T-cell (primary cell): Measurements from ENCODE around the gene OSGIN1. TPM values are rescaled to one million over a fixed set of nuclear protein-coding genes. Genes with fewer than 3 reads are reported as not detected.

Experiments
- ATAC-seq, 4 experiments: fragments of 200-7000 bp in 3 of 4; fragments of 150-1000 bp in 1 of 4; cut with Tn5 transposase; replicated peaks in 1 of 4; 1 replicate in 3 of 4; 2 replicates in 1 of 4; pipeline ENCODE4 v1.10.0; 2021; ENCODE audit warnings: moderate library complexity in 3 of 4, mild to moderate bottlenecking in 2 of 4, moderate number of reproducible peaks in 1 of 4
- CTCF ChIA-PET, 2 donors: fragments of 300-600 bp; sonication (Branson Sonifier 250); formaldehyde crosslinking; loops; one replicate each; lab custom pipeline; 2022; ENCODE audit warnings: antibody characterized with exemption in 2 of 2; lab: Charles Lee
- POLR2A ChIA-PET, 2 donors: fragments of 300-600 bp; sonication (Branson Sonifier 250); formaldehyde crosslinking; loops; one replicate each; lab custom pipeline; 2022; ENCODE audit warnings: antibody characterized with exemption in 2 of 2; lab: Charles Lee
- DNase-seq, 35 experiments: peaks; one replicate each; pipeline versions ENCODE4 v3.0.0 to v3.0.0-alpha.2; 2013 to 2023
- H3K27ac ChIP-seq: one replicate; pipeline ENCODE4 v1.5.1; 2013; ENCODE audit warnings: low read length
- H3K27me3 ChIP-seq, 2 experiments: replicated peaks in 1 of 2; 1 replicate in 1 of 2; 2 replicates in 1 of 2; pipeline versions ENCODE4 v1.6.1 to v1.7.0; 2013; ENCODE audit warnings: low read length in 1 of 2, mixed read lengths in 1 of 2; ENCODE audit not compliant: control insufficient read depth in 2 of 2, insufficient read depth in 2 of 2; ENCODE audit errors: extremely low read depth in 1 of 2
- H3K36me3 ChIP-seq, 2 donors: 1 replicate in 1 of 2; 2 replicates in 1 of 2; pipeline versions ENCODE4 v1.6.1 to v1.7.0; 2013; ENCODE audit warnings: low read length in 1 of 2; ENCODE audit not compliant: control insufficient read depth in 2 of 2, insufficient read depth in 1 of 2; ENCODE audit errors: extremely low read depth in 1 of 2
- H3K4me1 ChIP-seq, 2 experiments: 1 replicate in 1 of 2; 2 replicates in 1 of 2; pipeline versions ENCODE4 v1.6.1 to v1.7.0; 2013; ENCODE audit warnings: low read length in 2 of 2, mixed read lengths in 1 of 2; ENCODE audit not compliant: insufficient read depth in 2 of 2, control insufficient read depth in 1 of 2; ENCODE audit errors: extremely low read depth in 1 of 2
- H3K4me3 ChIP-seq, 2 donors: 1 replicate in 1 of 2; 2 replicates in 1 of 2; pipeline versions ENCODE4 v1.5.1 to v1.7.0; 2013; ENCODE audit warnings: mild to moderate bottlenecking in 2 of 2, low read length in 1 of 2, moderate library complexity in 1 of 2; ENCODE audit not compliant: control insufficient read depth in 1 of 2; ENCODE audit errors: extremely low read depth in 1 of 2
- H3K9me3 ChIP-seq: 2 replicates; pipeline ENCODE4 v1.7.0; 2013
- H3K27ac Mint-ChIP-seq, 2 donors: one replicate each; pipeline ENCODE4 v1.8.0; 2020 to 2021; ENCODE audit warnings: mild to moderate bottlenecking in 2 of 2, mixed read lengths in 2 of 2
- H3K27me3 Mint-ChIP-seq, 2 donors: one replicate each; pipeline ENCODE4 v1.8.0; 2021 to 2022; ENCODE audit warnings: mixed read lengths in 2 of 2
- H3K36me3 Mint-ChIP-seq: one replicate; pipeline ENCODE4 v1.8.0; 2021; ENCODE audit warnings: mixed read lengths
- H3K4me1 Mint-ChIP-seq, 3 donors: one replicate each; pipeline ENCODE4 v1.8.0; 2020 to 2022; ENCODE audit warnings: mixed read lengths in 3 of 3, mild to moderate bottlenecking in 1 of 3
- H3K4me3 Mint-ChIP-seq, 3 donors: one replicate each; pipeline ENCODE4 v1.8.0; 2020 to 2022; ENCODE audit warnings: mild to moderate bottlenecking in 3 of 3, mixed read lengths in 3 of 3, moderate library complexity in 3 of 3
- H3K9me3 Mint-ChIP-seq, 3 donors: one replicate each; pipeline ENCODE4 v1.8.0; 2020 to 2022; ENCODE audit warnings: mixed read lengths in 3 of 3
- WGBS: methylation state at CpG from one replicate; pipeline ENCODE4 v1.1.5; 2013; ENCODE audit warnings: missing lambda C conversion rate; ENCODE audit not compliant: insufficient coverage; 5-methylcytosine and 5-hydroxymethylcytosine counted together
- total RNA-seq, 35 experiments: library from RNA in 6 of 35; stranded (reverse) in 6 of 35; fragments of 120-200 nt in 1 of 35; gene quantifications; one replicate each; pipeline versions ENCODE4 v1.2.1 to v1.2.4 and lab custom pipeline; 2013 to 2026

OSGIN1 gene
- total RNA-seq, 5 donors from 2014 or later (not counting 1 experiment from before 2014, with no cell fraction given) = 0.41 to 2.8 (median 1.1) TPM

DNA sequence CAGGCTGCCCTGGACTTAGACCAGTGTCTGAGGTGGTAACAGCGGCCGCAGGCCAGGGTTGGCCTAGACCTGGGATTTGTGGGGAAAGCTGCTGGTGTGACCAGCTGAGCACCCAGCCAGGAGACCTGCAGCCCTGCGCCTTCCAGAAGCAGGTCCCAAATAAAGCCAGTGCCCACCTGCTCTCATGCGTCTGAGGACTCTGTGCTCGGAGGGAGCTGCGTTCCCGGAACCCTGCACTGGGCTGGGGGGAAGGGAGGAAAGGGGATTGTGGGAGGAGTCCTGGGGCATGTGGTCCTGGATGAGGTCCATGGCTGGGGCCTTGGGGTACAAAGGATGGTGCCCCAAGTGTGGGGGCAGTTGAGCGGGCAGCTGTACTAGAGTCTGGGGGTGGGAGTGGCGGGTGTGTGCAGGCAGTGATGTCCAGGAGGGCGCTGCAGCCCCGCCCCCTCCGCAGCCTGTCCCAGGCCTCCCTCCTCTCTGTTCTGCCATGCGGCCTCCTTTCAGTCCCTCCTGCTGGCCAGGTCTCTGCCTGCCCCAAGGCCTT lies 13.2 kb downstream of the OSGIN1 start:
- Mint-ChIP-seq H3K4me3 (no peak overlapping the region), H3K36me3 (no peaks in the 10 kb centered on the region), H3K27ac (no peak overlapping the region), H3K9me3 (no peaks in the 10 kb centered on the region), H3K4me1 (peaks cover 0 to 7% (median 2%) of the 10 kb centered on the region in 3 donors), H3K27me3 (peaks cover 5 to 19% of the 10 kb centered on the region in 2 donors)
- POLR2A ChIA-PET = no interaction called here
- Histone ChIP-seq H3K4me3 (no peak overlapping the region), H3K4me1 (peaks cover 0 to 3% of the 10 kb centered on the region in 2 experiments), H3K36me3 (no peaks in the 10 kb centered on the region), H3K9me3 (no peaks in the 10 kb centered on the region), H3K27ac (no peak overlapping the region), H3K27me3 (peaks cover 0 to 35% of the 10 kb centered on the region in 2 experiments)
- 98% methylated on average over 9 of the region's 13 CpGs for WGBS
- DNase-seq (no peak), ATAC-seq (no peak)
- CTCF ChIA-PET = no interaction called here

GRCh38 chr16:83967091-83967490 lies 14.1 kb downstream of the OSGIN1 start:
- H3K27me3 ChIP-seq = peaks cover 0 to 42% of the 10 kb centered on the region in 2 experiments
- ChIA-PET POLR2A (no interaction called here), CTCF (no interaction called here)
- Mint-ChIP-seq H3K9me3 (no peaks in the 10 kb centered on the region), H3K27me3 (peaks cover 9 to 23% of the 10 kb centered on the region in 2 donors), H3K4me3 (no peak overlapping the region), H3K27ac (no peak overlapping the region), H3K36me3 (no peaks in the 10 kb centered on the region), H3K4me1 (peaks cover 0 to 7% (median 2%) of the 10 kb centered on the region in 3 donors)
- peaks cover 0 to 3% of the 10 kb centered on the region in 2 experiments for H3K4me1 ChIP-seq
- DNase-seq (no peak), ATAC-seq (no peak)
- no peaks in the 10 kb centered on the region for H3K9me3 ChIP-seq
- H3K36me3 ChIP-seq = no peaks in the 10 kb centered on the region
- no CpG with 5 or more reads among the region's 2 CpGs for WGBS
- no peak overlapping the region for H3K4me3 ChIP-seq
- H3K27ac ChIP-seq = no peak overlapping the region

DNA sequence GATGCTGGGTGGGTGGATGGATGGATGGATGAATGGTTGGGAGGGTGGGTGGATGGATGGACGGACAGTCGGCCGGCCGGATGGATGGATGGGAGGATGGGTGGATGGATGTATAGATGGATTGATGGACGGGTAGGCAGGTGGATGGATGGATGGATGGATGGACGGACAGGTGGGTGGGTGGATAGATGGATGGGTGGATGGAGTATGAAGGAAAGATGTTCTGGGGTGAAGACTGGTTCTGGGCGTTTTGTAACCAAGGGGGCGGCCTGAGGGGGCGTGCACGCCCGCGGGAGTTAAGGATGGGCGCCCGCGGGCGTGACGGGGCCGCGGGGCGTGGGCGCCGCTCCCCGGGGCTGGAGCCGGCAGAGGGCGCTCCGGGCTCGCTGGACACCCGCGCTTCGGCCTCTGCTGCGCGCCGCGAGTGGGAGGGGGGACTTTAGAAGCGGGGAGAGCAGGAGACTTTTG lies 14.8 kb downstream of the OSGIN1 start, which contains the start of gene NECAB2:
TSS of gene NECAB2 (plus strand) at position 407 of the 468 bp plus-strand sequence. CDS start 405 bp downstream, outside the sequence.
- H3K27ac Mint-ChIP-seq = peak within 1 kb of the TSS in 1 of 2 donors; percentile 57
- no peaks in the 10 kb centered on the region for H3K36me3 ChIP-seq
- H3K4me1 Mint-ChIP-seq = peaks cover 0 to 7% (median 2%) of the 10 kb centered on the region in 3 donors
- H3K9me3 Mint-ChIP-seq = no peaks in the 10 kb centered on the region
- no peak within 1 kb of the TSS for H3K27ac ChIP-seq
- peaks cover 0 to 47% of the 10 kb centered on the region in 2 experiments for H3K27me3 ChIP-seq
- DNase-seq = no peak
- 22% methylated on average over 23 of the region's 35 CpGs for WGBS
- H3K36me3 Mint-ChIP-seq = no peaks in the 10 kb centered on the region
- peaks cover 0 to 3% of the 10 kb centered on the region in 2 experiments for H3K4me1 ChIP-seq
- ChIA-PET POLR2A (no interaction called here), CTCF (no interaction called here)
- H3K4me3 Mint-ChIP-seq = peak within 1 kb of the TSS in 2 of 3 donors; percentile 31 to 66
- no peak within 1 kb of the TSS for H3K4me3 ChIP-seq
- H3K9me3 ChIP-seq = no peaks in the 10 kb centered on the region
- H3K27me3 Mint-ChIP-seq = peaks cover 9 to 28% of the 10 kb centered on the region in 2 donors
- ATAC-seq = peak in 1 of 4 experiments; percentile 32

GRCh38 chr16:83968306-83968851 lies 15.3 kb downstream of the OSGIN1 start:
- no peak overlapping the region for H3K4me3 ChIP-seq
- ATAC-seq (no peak), DNase-seq (no peak)
- H3K9me3 ChIP-seq = no peaks in the 10 kb centered on the region
- CTCF ChIA-PET = no interaction called here
- H3K36me3 ChIP-seq = no peaks in the 10 kb centered on the region
- H3K36me3 Mint-ChIP-seq = no peaks in the 10 kb centered on the region
- H3K27ac ChIP-seq = no peak overlapping the region
- 3% methylated on average over 65 of the region's 87 CpGs for WGBS
- H3K27me3 Mint-ChIP-seq = peaks cover 9 to 30% of the 10 kb centered on the region in 2 donors
- no peak overlapping the region for H3K27ac Mint-ChIP-seq
- no peaks in the 10 kb centered on the region for H3K9me3 Mint-ChIP-seq
- peak overlapping the region in 1 of 3 donors; percentile 66 for H3K4me3 Mint-ChIP-seq
- POLR2A ChIA-PET = no interaction called here
- H3K4me1 Mint-ChIP-seq = peaks cover 0 to 7% (median 2%) of the 10 kb centered on the region in 3 donors
- H3K4me1 ChIP-seq = peaks cover 0 to 3% of the 10 kb centered on the region in 2 experiments
- peaks cover 0 to 47% of the 10 kb centered on the region in 2 experiments for H3K27me3 ChIP-seq

DNA sequence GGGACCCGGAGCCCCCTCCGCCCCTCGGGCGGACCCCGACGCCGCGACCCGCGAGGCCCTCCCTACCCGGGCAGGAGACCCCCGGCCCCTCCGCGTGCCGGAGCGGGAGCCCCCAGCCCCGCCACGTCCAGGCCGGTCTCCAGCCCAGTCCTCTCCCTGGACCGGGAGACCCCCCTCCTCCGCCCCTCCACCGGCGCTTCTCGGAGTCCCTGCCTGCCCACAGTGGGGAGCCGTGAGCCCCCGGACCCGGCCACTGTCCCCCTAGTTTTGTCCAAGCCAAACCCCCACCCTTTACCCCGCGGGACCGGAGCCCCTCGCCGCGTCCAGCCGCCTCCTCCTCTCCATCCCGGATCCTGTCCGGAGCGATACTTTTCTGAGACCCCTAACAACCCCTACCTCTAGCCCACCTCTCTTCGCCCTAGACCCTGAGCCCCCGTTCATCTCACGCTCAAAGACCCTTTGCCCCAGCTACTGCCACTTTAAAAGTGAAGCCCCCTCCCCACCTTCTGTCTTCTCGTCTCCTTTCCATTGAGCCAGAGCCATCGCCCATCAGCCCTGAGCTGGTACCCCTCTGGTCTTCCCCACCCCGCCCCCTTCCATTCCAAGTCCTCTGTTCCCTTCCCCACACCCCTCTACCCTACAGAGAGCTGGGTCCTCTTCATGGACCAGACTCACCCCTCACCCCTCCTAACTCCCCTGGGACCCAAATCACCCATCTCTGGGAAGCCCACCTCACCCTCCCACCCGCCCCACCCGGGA lies 16.0 kb downstream of the OSGIN1 start:
- Mint-ChIP-seq H3K36me3 (no peaks in the 10 kb centered on the region), H3K4me3 (peak overlapping the region in 1 of 3 donors; percentile 50), H3K9me3 (no peaks in the 10 kb centered on the region), H3K4me1 (peaks cover 0 to 7% (median 2%) of the 10 kb centered on the region in 3 donors), H3K27ac (no peak overlapping the region), H3K27me3 (peaks cover 9 to 30% of the 10 kb centered on the region in 2 donors)
- ChIA-PET CTCF (interaction anchor here in 1 of 2 donors (0.6 kb wide), 1 partner anchor 11 kb away, joined by 8 read pairs; no protein-coding TSS in a partner anchor), POLR2A (no interaction called here)
- no peak for ATAC-seq
- no peaks in the 10 kb centered on the region for H3K9me3 ChIP-seq
- no peak overlapping the region for H3K4me3 ChIP-seq
- no peak overlapping the region for H3K27ac ChIP-seq
- peaks cover 0 to 3% of the 10 kb centered on the region in 2 experiments for H3K4me1 ChIP-seq
- H3K36me3 ChIP-seq = no peaks in the 10 kb centered on the region
- DNase-seq = no peak
- peaks cover 0 to 52% of the 10 kb centered on the region in 2 experiments for H3K27me3 ChIP-seq
- 14% methylated on average over 41 of the region's 45 CpGs for WGBS

GRCh38 chr16:83969771-83970429 lies 16.9 kb downstream of the OSGIN1 start:
- WGBS = 57% methylated on average over 14 of the region's 18 CpGs

More at GRCh38 chr16:83969771-83970429, 16.9 kb downstream of the OSGIN1 start:
- H3K36me3 ChIP-seq = no peaks in the 10 kb centered on the region
- DNase-seq (no peak), ATAC-seq (no peak)
- no peaks in the 10 kb centered on the region for H3K9me3 ChIP-seq
- H3K27ac ChIP-seq = no peak overlapping the region
- peaks cover 0 to 57% of the 10 kb centered on the region in 2 experiments for H3K27me3 ChIP-seq
- peak overlapping the region in 1 of 2 donors; percentile 67 for H3K27ac Mint-ChIP-seq
- H3K9me3 Mint-ChIP-seq = no peaks in the 10 kb centered on the region
- peaks cover 0 to 7% (median 2%) of the 10 kb centered on the region in 3 donors for H3K4me1 Mint-ChIP-seq
- no peak overlapping the region for H3K4me3 ChIP-seq
- peaks cover 15 to 35% of the 10 kb centered on the region in 2 donors for H3K27me3 Mint-ChIP-seq
- ChIA-PET CTCF (no interaction called here), POLR2A (no interaction called here)
- peaks cover 0 to 3% of the 10 kb centered on the region in 2 experiments for H3K4me1 ChIP-seq
- peak overlapping the region in 1 of 3 donors; percentile 50 for H3K4me3 Mint-ChIP-seq
- H3K36me3 Mint-ChIP-seq = no peaks in the 10 kb centered on the region
